NCI-H460 (cell line): ENCODE measurements around the gene SGO2. TPM values are rescaled to one million over a fixed set of nuclear protein-coding genes. Genes with fewer than 3 reads are reported as not detected.
"Not testable (repeated sequence)": the region's sequence is repeated elsewhere in the genome, so short reads cannot be mapped to it uniquely, and the experiment has no call there.

Experiments used
- DNase-seq: peaks from one replicate; pipeline ENCODE4 v3.0.0-alpha.2; 2016; ENCODE audit warnings: low read depth; ENCODE audit errors: extremely low read depth
- total RNA-seq: library from RNA; depleted of rRNA; stranded (reverse); fragments of >200 nt; shearing (Covaris generic); gene quantifications from 2 replicates; pipeline ENCODE4 v1.2.3, GENCODE V29; 2014

Gene SGO2
- total RNA-seq, 1 experiment from 2014 or later = 20.9 TPM

GRCh38 chr2:200592406-200593075 lies 66.5 kb downstream of the SGO2 start:
- peak; percentile 17 for DNase-seq

GRCh38 chr2:200593905-200594304 lies 67.9 kb downstream of the SGO2 start:
- no peak for DNase-seq

DNA sequence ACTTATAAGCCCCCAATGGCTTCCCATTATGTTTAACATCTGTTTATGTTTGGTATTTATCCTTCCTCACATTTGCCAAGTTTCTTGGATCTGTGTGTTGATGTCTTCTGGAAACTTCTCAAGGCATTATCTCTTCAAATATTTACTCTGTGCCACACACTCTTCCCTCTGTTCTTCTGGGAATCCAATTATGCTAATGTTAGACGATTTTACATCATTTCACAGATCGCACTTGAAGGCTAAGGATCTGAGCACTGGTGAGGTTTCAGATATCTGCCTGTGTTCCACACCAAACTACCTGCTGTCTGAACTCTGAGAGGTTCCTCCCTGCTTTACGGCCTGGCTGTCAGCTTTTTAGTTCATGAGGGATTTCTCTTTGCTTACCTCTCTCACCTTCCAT lies 69.9 kb downstream of the SGO2 start:
- no peak for DNase-seq

GRCh38 chr2:200596774-200597570 lies 71.0 kb downstream of the SGO2 start:
- no peak for DNase-seq

DNA sequence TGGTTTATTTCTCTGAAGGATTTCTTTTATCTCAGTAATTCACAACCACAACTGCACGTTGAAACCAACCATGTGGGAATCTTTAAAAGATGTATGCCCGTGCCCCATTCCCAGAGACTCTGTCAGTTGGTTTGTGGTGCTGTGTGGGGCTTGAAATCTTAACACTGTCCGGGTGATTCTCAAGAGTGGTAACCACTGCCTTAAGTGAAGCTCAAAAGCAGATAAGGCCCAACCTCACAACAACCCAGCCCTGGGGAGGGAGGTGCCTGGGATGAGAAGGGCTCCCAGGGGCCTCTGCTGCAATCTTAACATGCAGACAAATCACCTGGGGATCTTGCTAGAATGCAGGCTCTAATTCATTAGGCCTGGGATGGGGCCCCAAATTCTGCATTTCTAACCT lies 73.2 kb downstream of the SGO2 start:
- no peak for DNase-seq

GRCh38 chr2:200600549-200601225 lies 74.7 kb downstream of the SGO2 start:
- no peak for DNase-seq

DNA sequence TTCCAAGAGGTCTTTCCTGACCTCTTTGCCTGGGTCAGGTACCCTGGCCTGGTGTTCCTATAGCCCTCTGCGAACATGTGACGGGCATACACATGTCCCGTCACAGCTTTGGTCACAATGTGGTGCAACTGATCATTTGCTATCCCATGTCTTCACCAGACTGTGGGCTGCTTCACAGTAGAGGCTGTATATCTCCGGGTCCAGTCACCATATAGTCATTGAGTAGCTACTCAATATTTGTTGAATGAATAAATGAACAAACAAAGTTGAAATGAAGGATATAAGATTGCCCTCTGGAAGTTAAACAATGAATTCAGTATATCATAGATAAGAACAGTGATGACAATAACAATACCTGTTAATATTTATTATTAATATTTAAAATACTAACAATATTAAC lies 76.6 kb downstream of the SGO2 start:
- DNase-seq = no peak

DNA sequence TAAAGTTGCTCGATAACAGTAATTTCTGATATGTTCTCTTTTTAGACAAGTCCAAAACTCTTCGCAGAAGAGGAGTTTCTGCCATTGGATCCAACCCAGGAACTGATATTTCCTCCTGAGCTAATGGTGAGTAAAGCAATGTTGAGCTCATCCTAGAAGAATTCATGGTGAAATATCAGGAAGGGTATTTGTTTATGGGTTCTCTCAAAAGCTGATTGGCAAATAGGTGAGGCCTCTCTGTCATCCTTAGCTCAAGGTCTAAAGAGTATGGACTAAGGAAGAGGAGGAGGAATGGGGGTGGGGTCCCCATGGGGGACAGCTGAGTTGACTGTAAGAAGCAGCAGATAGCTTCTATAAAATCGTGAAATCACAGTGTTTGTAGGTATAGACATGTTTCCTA lies 78.0 kb downstream of the SGO2 start:
- DNase-seq = no peak

DNA sequence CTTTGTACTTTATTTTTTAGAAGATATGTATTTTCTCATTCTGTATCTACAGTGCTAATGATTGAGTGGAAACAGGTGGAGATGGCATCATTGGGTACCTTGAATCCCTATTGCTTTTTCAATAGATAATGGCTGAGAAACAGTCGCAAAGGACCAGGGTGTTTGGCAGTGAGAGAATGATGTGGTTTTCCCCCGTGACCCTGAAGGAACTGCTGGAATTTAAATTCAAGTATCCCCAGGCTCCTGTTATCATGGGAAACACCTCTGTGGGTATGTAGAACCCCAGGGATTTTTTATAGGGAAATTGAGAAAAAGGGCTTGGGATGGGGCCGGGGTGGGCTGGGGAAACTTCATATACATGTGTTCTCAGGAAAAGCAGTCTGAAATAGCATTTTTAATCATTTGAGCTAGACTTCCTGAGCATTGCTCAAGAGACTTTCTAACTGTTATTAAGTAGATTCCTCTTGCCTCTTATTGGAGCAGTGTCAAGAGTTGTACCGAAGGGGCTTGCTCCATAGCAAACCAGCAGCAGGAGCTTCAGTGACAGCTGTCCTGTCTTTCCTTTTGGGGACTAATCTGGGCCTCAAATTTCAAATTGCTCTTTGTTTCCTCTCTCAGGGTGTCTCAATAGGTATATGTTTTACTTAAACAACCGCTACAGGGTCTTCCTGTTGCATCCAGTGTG lies 78.7 kb downstream of the SGO2 start:
- DNase-seq = no peak

DNA sequence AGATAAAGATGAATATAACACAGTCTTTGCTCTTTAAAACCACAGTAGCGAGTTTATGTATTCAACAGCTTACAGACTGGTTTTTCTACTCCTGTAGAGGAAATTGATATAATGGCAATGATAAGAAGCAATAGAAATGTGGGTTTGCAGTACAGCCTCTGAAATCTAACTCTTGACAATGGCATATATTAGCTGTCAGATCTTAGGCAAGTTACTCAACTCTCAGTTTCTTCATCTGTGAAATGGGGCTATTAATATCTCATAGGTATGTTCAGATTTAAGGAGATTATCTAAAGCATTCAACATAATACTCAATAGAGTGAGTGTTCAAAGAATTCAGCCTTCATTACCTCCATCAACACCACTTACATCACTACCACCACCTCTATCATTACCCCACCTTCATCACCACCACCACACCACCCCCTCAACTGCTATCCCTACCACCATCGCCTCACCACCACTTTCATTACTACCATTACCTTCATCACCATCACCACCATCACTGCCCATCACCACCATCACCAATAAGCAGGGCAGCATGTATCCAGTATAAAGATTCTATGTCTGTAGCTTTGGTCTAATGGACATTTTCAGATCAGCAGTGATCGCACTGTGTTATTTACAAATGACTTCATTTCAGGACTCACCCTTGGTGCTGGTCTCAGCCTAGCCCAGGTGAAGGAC lies 82.5 kb downstream of the SGO2 start:
- DNase-seq = no peak

GRCh38 chr2:200609028-200609614 lies 83.1 kb downstream of the SGO2 start:
- DNase-seq = no peak

DNA sequence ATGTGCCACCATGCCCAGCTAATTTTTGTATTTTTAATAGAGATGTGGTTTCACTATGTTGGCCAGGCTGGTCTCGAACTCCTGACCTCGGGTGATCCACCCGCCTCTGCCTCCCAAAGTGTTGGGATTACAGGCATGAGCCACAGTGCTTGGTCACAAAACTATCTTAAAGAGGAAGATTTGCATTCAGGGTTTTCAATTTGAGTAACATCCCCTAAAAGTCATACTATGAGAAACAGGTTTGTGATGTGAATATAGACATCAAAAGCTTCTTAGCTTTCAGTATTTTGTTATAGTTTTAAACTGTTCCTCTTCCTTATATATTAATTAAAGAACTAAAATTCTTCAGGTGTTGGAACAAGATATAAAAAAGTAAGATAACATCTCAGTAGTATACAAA lies 84.2 kb downstream of the SGO2 start:
- DNase-seq = not testable (repeated sequence)

- no peak for DNase-seq
Measured at GRCh38 chr2:200613692-200614091, 87.7 kb downstream of the SGO2 start.

GRCh38 chr2:200614249-200614648 lies 88.2 kb downstream of the SGO2 start:
- no peak for DNase-seq

GRCh38 chr2:200615247-200615646 lies 89.2 kb downstream of the SGO2 start:
- DNase-seq = no peak

GRCh38 chr2:200616193-200616592 lies 90.2 kb downstream of the SGO2 start:
- no peak for DNase-seq

DNA sequence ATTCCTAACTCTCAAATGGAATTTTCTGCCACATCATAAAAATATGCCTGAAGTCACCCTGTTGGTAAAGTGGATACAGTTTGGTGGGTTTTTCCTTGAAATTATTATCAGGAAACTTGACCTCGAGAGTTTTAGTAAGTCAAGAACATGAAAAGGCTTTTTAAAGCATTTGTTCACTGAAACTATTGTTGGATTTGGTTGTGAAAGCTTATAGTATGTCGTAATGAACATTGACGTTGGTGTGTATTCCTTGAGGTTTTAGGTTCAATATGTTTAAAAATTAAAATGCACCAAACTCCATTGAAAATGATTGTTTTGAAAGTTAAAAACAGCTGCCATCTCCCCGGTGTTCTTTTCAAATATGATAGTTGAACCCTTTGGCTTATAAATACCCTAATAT lies 90.6 kb downstream of the SGO2 start:
- DNase-seq = no peak

GRCh38 chr2:200617156-200618053 lies 91.4 kb downstream of the SGO2 start:
- DNase-seq = no peak

DNA sequence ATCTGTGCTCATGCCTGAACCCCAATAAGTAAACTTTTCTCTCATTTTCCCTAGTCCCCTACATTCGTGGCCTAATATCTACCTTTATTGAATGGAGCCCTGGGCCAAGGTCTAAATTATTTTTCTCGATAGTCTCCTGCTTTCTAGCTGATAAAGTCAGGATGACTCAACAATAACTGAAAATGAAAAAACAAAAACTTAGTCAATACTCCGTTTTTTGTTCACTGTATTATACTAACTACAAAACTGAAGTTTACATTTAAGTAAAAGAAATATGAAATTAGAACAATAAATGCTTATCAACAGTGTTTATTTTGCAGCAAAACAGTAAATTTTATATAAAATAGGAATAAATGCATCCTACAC lies 92.0 kb downstream of the SGO2 start:
- no peak for DNase-seq
